ENCODE results near the gene ZG16. TPM values are rescaled to one million over a fixed set of nuclear protein-coding genes. Genes with fewer than 3 reads are reported as not detected.

ZG16 gene
- polyA plus RNA-seq, 1 donor from 2014 or later, result not detected

DNA sequence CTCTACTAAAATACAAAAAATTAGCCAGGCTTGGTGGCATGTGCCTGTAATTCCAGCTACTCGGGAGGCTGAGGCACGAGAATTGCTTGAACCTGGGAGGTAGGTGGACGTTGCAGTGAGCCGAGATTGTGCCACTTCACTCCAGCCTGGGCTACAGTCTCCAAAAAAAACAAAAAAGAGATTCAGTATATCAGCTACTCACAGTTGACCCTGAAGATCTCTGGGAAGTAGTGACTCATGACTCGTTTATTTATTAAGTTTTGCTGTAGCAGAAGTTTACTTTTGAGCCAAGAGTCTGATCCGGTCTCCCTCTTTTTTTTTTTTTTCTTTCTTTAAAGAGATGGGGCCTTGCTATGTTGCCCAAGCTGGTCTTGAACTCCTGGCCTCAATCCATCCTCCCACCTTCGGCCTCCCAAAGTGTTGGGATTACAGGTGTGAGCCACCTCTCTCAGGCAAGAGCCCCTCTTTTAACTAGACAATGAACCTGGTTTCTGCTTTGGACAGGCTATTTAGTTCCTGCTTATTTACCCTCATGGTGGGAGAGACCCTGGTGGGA is 46.6 kb downstream of the ZG16 start:
- Histone ChIP-seq H3F3A (ENCODE audit: insufficient read depth, low read length, poor library complexity, severe bottlenecking) (no peaks in the 10 kb centered on the region), H3K4me2 (ENCODE audit: low read length) (no peak overlapping the region), H3K4me3 (ENCODE audit: low read length) (no peak overlapping the region), H3K27ac (ENCODE audit: low read length) (no peak overlapping the region), H3K27me3 (ENCODE audit: insufficient read depth, low read depth, low read length) (no peaks in the 10 kb centered on the region), H3K79me2 (replicated peaks; ENCODE audit: insufficient read depth, low read length) (no peaks in the 10 kb centered on the region), H3K36me3 (ENCODE audit: insufficient read depth, low read length) (no peaks in the 10 kb centered on the region), H2AFZ (ENCODE audit: low read depth, low read length) (no peak overlapping the region), H3K9ac (ENCODE audit: low read length) (no peak overlapping the region), H3K9me2 (ENCODE audit: insufficient read depth, low read length) (no peaks in the 10 kb centered on the region), H3K9me3 (ENCODE audit: low read length) (no peaks in the 10 kb centered on the region), H4K20me1 (ENCODE audit: insufficient read depth) (no peaks in the 10 kb centered on the region)
- TF ChIP-seq TAF1 (IDR thresholded peaks at IDR 0.05; ENCODE audit: low read depth) (no peak), EZH2 (IDR thresholded peaks at IDR 0.05; ENCODE audit: borderline replicate concordance, insufficient read depth, low read length, poor library complexity, severe bottlenecking) (no peak), SMC3 (conservative IDR thresholded peaks at IDR 0.05; ENCODE audit: poor library complexity) (no peak), POLR2AphosphoS5 (IDR thresholded peaks at IDR 0.05) (no peak), EP300 (conservative IDR thresholded peaks at IDR 0.05; ENCODE audit: poor library complexity, severe bottlenecking) (no peak), MXI1 (conservative IDR thresholded peaks at IDR 0.05; ENCODE audit: poor library complexity, severe bottlenecking) (no peak), RAD21 (conservative IDR thresholded peaks at IDR 0.05) (no peak)
- TF ChIP-seq, protein P1, sequence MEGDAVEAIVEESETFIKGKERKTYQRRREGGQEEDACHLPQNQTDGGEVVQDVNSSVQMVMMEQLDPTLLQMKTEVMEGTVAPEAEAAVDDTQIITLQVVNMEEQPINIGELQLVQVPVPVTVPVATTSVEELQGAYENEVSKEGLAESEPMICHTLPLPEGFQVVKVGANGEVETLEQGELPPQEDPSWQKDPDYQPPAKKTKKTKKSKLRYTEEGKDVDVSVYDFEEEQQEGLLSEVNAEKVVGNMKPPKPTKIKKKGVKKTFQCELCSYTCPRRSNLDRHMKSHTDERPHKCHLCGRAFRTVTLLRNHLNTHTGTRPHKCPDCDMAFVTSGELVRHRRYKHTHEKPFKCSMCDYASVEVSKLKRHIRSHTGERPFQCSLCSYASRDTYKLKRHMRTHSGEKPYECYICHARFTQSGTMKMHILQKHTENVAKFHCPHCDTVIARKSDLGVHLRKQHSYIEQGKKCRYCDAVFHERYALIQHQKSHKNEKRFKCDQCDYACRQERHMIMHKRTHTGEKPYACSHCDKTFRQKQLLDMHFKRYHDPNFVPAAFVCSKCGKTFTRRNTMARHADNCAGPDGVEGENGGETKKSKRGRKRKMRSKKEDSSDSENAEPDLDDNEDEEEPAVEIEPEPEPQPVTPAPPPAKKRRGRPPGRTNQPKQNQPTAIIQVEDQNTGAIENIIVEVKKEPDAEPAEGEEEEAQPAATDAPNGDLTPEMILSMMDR (IDR thresholded peaks at IDR 0.05; ENCODE audit: poor library complexity, severe bottlenecking), result no peak
- TF ChIP-seq, protein P2, sequence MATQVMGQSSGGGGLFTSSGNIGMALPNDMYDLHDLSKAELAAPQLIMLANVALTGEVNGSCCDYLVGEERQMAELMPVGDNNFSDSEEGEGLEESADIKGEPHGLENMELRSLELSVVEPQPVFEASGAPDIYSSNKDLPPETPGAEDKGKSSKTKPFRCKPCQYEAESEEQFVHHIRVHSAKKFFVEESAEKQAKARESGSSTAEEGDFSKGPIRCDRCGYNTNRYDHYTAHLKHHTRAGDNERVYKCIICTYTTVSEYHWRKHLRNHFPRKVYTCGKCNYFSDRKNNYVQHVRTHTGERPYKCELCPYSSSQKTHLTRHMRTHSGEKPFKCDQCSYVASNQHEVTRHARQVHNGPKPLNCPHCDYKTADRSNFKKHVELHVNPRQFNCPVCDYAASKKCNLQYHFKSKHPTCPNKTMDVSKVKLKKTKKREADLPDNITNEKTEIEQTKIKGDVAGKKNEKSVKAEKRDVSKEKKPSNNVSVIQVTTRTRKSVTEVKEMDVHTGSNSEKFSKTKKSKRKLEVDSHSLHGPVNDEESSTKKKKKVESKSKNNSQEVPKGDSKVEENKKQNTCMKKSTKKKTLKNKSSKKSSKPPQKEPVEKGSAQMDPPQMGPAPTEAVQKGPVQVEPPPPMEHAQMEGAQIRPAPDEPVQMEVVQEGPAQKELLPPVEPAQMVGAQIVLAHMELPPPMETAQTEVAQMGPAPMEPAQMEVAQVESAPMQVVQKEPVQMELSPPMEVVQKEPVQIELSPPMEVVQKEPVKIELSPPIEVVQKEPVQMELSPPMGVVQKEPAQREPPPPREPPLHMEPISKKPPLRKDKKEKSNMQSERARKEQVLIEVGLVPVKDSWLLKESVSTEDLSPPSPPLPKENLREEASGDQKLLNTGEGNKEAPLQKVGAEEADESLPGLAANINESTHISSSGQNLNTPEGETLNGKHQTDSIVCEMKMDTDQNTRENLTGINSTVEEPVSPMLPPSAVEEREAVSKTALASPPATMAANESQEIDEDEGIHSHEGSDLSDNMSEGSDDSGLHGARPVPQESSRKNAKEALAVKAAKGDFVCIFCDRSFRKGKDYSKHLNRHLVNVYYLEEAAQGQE (IDR thresholded peaks at IDR 0.05; ENCODE audit: borderline replicate concordance), result no peak

DNA sequence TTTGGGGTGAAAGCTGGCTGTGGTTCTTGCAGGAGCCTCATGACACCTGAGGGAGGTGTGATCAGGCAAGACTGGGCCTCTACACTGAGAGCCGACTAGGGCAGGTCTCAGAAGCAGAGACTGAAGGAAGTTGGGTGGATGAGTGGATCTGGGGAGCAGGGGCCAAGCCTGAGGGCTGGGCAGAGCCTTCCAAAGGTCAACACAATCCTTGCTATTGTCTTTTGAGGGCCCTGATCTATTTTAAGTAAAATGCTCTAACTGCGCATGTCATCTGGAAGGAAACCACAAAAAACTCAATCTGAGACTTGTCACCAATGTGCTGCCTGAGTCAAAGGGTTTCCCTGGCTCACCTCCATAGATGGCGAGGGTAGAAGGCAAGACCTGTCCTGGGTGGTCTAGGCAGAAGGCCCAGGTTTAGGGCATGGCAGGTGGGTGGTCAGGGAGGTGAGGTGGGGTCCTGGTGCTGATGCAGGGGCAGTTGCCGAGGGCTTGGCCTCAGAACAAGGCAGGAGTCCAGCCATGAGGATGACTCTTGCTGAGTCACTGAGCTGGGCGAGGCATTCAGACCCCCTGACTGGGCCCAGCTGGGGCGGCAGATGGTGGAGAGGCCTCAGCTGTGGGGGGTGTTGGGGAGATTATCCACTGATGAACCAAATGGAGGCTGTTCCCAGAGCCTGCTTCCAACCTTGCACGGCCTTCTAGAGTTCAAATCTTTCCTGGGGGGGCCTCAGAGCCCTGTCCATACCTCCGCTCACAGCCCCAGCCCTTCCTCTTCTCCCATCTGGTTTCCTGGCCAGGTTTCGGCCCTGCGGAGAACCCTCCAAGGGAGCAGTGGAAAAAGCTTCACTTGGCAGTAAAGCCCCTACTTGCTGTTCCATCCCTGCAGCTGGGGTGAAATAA is 47.3 kb downstream of the ZG16 start:
- no peaks in the 10 kb centered on the region for H3K9me3 ChIP-seq (ENCODE audit: low read length)
- TF ChIP-seq POLR2AphosphoS5 (IDR thresholded peaks at IDR 0.05) (no peak), SMC3 (conservative IDR thresholded peaks at IDR 0.05; ENCODE audit: poor library complexity) (no peak), EZH2 (IDR thresholded peaks at IDR 0.05; ENCODE audit: borderline replicate concordance, insufficient read depth, low read length, poor library complexity, severe bottlenecking) (no peak), TAF1 (IDR thresholded peaks at IDR 0.05; ENCODE audit: low read depth) (no peak), EP300 (conservative IDR thresholded peaks at IDR 0.05; ENCODE audit: poor library complexity, severe bottlenecking) (no peak), RAD21 (conservative IDR thresholded peaks at IDR 0.05) (no peak), MXI1 (conservative IDR thresholded peaks at IDR 0.05; ENCODE audit: poor library complexity, severe bottlenecking) (no peak)
- TF ChIP-seq, protein P1 (IDR thresholded peaks at IDR 0.05; ENCODE audit: poor library complexity, severe bottlenecking), result no peak
- TF ChIP-seq, protein P2 (IDR thresholded peaks at IDR 0.05; ENCODE audit: borderline replicate concordance), result no peak
- no peak overlapping the region for H3K9ac ChIP-seq (ENCODE audit: low read length)
- H3K27me3 ChIP-seq (ENCODE audit: insufficient read depth, low read depth, low read length), result no peaks in the 10 kb centered on the region
- H3F3A ChIP-seq (ENCODE audit: insufficient read depth, low read length, poor library complexity, severe bottlenecking), result no peaks in the 10 kb centered on the region
- no peak overlapping the region for H2AFZ ChIP-seq (ENCODE audit: low read depth, low read length)
- H3K4me2 ChIP-seq (ENCODE audit: low read length), result no peak overlapping the region
- H3K27ac ChIP-seq (ENCODE audit: low read length), result no peak overlapping the region
- H3K36me3 ChIP-seq (ENCODE audit: insufficient read depth, low read length), result no peaks in the 10 kb centered on the region
- H3K4me3 ChIP-seq (ENCODE audit: low read length), result no peak overlapping the region
- no peaks in the 10 kb centered on the region for H3K79me2 ChIP-seq (replicated peaks; ENCODE audit: insufficient read depth, low read length)
- H4K20me1 ChIP-seq (ENCODE audit: insufficient read depth), result no peaks in the 10 kb centered on the region
- no peaks in the 10 kb centered on the region for H3K9me2 ChIP-seq (ENCODE audit: insufficient read depth, low read length)
